Thyroid gland (tissue), 4 donors: Measurements from ENCODE around the gene CELSR3. TPM values are rescaled to one million over a fixed set of nuclear protein-coding genes. Genes with fewer than 3 reads are reported as not detected.

Experiments used
- DNase-seq, 2 donors: peaks; one replicate each; pipeline ENCODE4 v3.0.0-alpha.2; 2019
- H3K27ac ChIP-seq, 3 donors: fragments of 200-600 bp; sonication (generic); 1 replicate in 2 of 3; 2 replicates in 1 of 3; pipeline ENCODE4 v1.5.1; 2016 to 2019; ENCODE audit warnings: mild to moderate bottlenecking in 1 of 3, moderate library complexity in 1 of 3
- H3K27me3 ChIP-seq: fragments of 200-600 bp; sonication (generic); one replicate; pipeline ENCODE4 v1.5.1; 2019
- H3K36me3 ChIP-seq, 2 donors: fragments of 200-600 bp; sonication (generic); one replicate each; pipeline ENCODE4 v1.5.1; 2016 to 2019
- H3K4me1 ChIP-seq, 2 donors: fragments of 200-600 bp; sonication (generic); one replicate each; pipeline ENCODE4 v1.5.1; 2017 to 2019
- H3K4me3 ChIP-seq, 3 donors: fragments of 200-600 bp; sonication (generic); replicated peaks in 1 of 3; 1 replicate in 2 of 3; 2 replicates in 1 of 3; pipeline ENCODE4 v1.5.1; 2016; ENCODE audit warnings: mild to moderate bottlenecking in 1 of 3
- H3K9me3 ChIP-seq: fragments of 200-600 bp; sonication (generic); one replicate; pipeline ENCODE4 v1.5.1; 2017
- POLR2A ChIP-seq, 2 donors: fragments of 450-650 bp; IDR thresholded peaks; one replicate each; pipeline ENCODE4 v1.6.1; 2017; ENCODE audit warnings: antibody characterized with exemption in 2 of 2, mild to moderate bottlenecking in 2 of 2, moderate library complexity in 1 of 2
- WGBS, 2 donors: methylation state at CpG; one replicate each; pipeline ENCODE4 v1.1.5; 2017; 5-methylcytosine and 5-hydroxymethylcytosine counted together
- intact Hi-C: fragments of 100-400 bp; cut with DNase I; formaldehyde crosslinking; loops from one replicate; pipeline ENCODE4 v1.15.1; 2023
- total RNA-seq, 4 donors: library from RNA; depleted of rRNA; stranded (reverse); fragments of >200 nt; gene quantifications; one replicate each; pipeline ENCODE4 v1.2.3, GENCODE V29; 2016
- TF ChIP-seq, protein P1 (sequence below), 6 experiments: fragments of 200-600 bp in 3 of 6; fragments of 450-650 bp in 3 of 6; sonication (generic) in 3 of 6; IDR thresholded peaks; one replicate each; pipeline ENCODE4 v1.5.1; 2016 to 2019; ENCODE audit warnings: antibody characterized with exemption in 6 of 6, mild to moderate bottlenecking in 2 of 6, inconsistent platforms in 1 of 6, moderate library complexity in 1 of 6

The CELSR3 gene
- total RNA-seq, 4 donors from 2014 or later, result 0.54 to 1.7 (median 1.0) TPM

DNA sequence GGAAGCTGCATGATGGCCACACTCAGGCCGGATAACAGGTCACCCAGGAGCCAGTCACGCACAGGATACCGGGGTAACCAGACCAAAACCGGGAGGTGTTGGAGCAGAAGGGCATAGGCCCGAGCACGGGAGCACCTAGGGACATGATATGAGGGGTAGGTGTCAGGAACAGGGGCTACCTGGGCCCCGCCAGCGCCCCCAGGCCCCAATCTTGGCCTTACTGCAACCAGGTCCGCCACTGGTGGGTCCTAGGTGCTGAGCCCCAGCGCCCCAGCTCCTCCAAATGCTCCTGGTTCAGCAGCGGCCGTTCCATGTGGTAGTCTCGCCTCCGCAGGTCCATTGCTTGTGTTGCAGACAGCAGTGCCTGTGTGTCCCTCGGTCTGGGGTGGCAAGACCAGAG is 29.4 kb downstream of the CELSR3 start:
- Histone ChIP-seq H3K27me3 (no peaks in the 10 kb centered on the region), H3K27ac (no peak overlapping the region), H3K4me3 (no peak overlapping the region), H3K36me3 (peaks cover 0 to 10% of the 10 kb centered on the region in 2 donors), H3K9me3 (no peaks in the 10 kb centered on the region), H3K4me1 (peaks cover 8 to 15% of the 10 kb centered on the region in 2 donors)
- DNase-seq, result no peak
- 91 to 97% methylated on average over 11 to 14 of the region's 15 CpGs for WGBS, 2 donors
- TF ChIP-seq, protein P1, sequence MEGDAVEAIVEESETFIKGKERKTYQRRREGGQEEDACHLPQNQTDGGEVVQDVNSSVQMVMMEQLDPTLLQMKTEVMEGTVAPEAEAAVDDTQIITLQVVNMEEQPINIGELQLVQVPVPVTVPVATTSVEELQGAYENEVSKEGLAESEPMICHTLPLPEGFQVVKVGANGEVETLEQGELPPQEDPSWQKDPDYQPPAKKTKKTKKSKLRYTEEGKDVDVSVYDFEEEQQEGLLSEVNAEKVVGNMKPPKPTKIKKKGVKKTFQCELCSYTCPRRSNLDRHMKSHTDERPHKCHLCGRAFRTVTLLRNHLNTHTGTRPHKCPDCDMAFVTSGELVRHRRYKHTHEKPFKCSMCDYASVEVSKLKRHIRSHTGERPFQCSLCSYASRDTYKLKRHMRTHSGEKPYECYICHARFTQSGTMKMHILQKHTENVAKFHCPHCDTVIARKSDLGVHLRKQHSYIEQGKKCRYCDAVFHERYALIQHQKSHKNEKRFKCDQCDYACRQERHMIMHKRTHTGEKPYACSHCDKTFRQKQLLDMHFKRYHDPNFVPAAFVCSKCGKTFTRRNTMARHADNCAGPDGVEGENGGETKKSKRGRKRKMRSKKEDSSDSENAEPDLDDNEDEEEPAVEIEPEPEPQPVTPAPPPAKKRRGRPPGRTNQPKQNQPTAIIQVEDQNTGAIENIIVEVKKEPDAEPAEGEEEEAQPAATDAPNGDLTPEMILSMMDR (IDR thresholded peaks at IDR 0.05), result no peak
- no peak for TF ChIP-seq POLR2A (IDR thresholded peaks at IDR 0.05)
- intact Hi-C loops, result no loop called here

DNA sequence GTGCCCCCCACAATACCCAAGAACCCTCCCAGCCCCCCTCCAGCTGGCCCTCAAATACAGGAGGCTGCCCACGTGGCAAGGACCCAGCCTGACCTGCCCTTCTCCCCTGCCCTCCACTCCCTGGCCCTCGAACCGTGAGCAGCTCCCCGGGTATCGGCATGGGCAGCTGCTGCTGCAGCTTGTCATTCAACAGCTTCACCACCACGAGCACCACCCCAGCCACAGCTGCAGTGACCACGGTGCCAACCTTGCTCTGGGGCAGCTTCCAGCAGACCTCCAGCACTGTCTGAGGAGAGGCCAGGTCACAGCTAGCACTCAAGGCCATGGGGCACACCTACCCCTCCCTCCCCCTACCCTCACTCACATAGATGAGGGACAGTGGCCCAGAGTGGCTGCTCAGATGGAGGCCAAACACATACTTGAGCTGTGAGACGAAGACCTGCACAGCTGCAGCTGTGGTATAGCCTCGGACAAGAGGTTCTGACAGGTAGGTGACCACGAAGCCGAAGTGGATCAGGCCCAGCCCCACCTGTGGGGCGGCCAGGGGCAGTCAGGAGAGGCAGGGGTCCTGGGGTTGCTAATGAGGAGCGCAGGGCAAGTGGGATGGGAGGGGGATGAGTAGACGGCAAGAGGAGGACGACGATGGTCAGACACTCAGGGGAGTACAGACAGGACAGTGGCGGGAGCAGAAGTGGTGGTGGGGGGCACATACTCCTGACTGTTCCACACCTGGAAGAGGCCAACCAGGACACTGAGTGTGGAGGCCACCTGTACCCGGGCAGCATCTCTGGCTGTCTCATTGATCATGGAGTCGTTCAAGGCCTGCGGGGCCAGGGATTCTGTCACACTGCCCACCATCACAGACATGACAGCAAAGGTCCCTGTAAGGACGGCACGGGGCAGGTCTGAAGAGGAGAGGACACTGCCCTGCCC is 30.9 kb downstream of the CELSR3 start:
- 96% methylated on average over 16 of the region's 22 CpGs for WGBS, 2 donors
- TF ChIP-seq, protein P1 (IDR thresholded peaks at IDR 0.05), result no peak
- TF ChIP-seq POLR2A (IDR thresholded peaks at IDR 0.05), result no peak
- DNase-seq, result no peak
- H3K4me3 ChIP-seq, result no peak overlapping the region
- H3K27me3 ChIP-seq, result no peaks in the 10 kb centered on the region
- H3K27ac ChIP-seq, result no peak overlapping the region
- peaks cover 0 to 12% of the 10 kb centered on the region in 2 donors for H3K36me3 ChIP-seq
- H3K9me3 ChIP-seq, result no peaks in the 10 kb centered on the region
- intact Hi-C loops, result no loop called here
- peaks cover 8 to 15% of the 10 kb centered on the region in 2 donors for H3K4me1 ChIP-seq

DNA sequence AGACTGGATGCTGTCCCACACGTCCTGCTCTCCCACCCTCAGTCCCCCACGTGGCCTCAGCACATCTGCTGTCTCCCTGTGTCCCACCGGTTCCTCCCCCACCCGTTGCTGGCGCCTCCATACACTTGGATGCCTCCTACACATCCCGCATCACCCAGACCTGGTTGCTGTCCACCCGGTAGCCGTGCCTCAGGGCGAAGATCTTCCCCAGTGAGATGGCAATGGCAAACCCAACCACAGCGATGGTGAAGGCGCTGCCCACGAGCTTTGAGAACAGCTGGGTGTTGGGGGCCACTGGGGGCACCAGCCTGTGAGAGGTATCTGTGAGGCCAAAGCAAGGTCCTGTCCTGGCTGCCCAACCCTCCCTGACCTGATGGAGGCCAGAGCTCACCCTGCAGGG is 31.9 kb downstream of the CELSR3 start:
- no peak for TF ChIP-seq POLR2A (IDR thresholded peaks at IDR 0.05)
- TF ChIP-seq, protein P1 (IDR thresholded peaks at IDR 0.05), result no peak
- DNase-seq, result no peak
- H3K36me3 ChIP-seq, result peaks cover 0 to 12% of the 10 kb centered on the region in 2 donors
- intact Hi-C loops, result no loop called here
- H3K27ac ChIP-seq, result no peak overlapping the region
- H3K9me3 ChIP-seq, result no peaks in the 10 kb centered on the region
- peaks cover 3 to 9% of the 10 kb centered on the region in 2 donors for H3K4me1 ChIP-seq
- WGBS, 2 donors, result 94 to 96% methylated on average over 9 to 12 of the region's 12 CpGs
- no peaks in the 10 kb centered on the region for H3K27me3 ChIP-seq
- no peak overlapping the region for H3K4me3 ChIP-seq

DNA sequence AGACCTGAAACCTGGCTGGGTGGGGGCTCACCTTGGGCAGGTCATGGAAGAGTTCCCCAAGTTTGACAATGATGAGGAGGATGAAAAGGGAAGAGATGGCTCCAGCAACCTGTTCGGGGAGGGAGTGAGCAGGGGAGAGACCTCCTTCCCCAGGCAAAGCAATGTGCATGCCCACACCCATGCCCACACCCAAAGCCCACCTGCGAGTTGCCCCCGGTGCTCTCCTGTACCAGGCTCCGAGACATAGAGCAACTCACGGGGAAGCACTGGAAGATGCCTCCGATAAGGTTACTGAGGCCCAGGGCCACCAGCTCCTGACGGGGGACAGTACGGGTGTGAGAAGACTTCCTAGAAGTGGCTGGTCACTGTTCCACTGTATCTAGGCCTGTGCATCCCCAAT is 32.3 kb downstream of the CELSR3 start:
- TF ChIP-seq, protein P1 (IDR thresholded peaks at IDR 0.05), result no peak
- TF ChIP-seq POLR2A (IDR thresholded peaks at IDR 0.05), result no peak
- H3K27ac ChIP-seq, result no peak overlapping the region
- H3K36me3 ChIP-seq, result peaks cover 0 to 12% of the 10 kb centered on the region in 2 donors
- H3K27me3 ChIP-seq, result no peaks in the 10 kb centered on the region
- intact Hi-C loops, result no loop called here
- no peak for DNase-seq
- peaks cover 3 to 9% of the 10 kb centered on the region in 2 donors for H3K4me1 ChIP-seq
- 90 to 95% methylated on average over 5 to 8 of the region's 8 CpGs for WGBS, 2 donors
- H3K4me3 ChIP-seq, result no peak overlapping the region
- no peaks in the 10 kb centered on the region for H3K9me3 ChIP-seq

DNA sequence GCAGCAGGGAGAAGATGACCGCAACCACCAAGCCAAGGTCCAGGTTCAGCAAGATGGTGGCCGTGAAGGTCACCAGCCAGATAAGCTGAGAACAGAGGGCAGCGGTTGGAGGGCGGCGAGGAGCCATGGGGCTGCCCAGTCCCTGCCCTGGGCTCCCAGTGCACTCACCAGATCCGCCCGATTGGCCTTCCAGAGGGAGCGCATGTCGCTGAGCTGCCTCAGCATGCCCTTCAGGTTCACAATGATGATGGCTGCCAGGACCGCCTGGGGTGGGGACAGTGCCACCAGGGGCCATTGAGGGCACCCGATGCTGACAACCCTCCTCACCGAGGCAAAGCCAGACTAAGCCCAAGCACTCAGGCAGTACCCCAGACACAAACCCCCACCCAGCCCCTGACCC is 32.8 kb downstream of the CELSR3 start:
- WGBS, 2 donors, result 95 to 98% methylated on average over 4 to 11 of the region's 12 CpGs
- H3K36me3 ChIP-seq, result peaks cover 0 to 12% of the 10 kb centered on the region in 2 donors
- no peaks in the 10 kb centered on the region for H3K27me3 ChIP-seq
- no peak for TF ChIP-seq POLR2A (IDR thresholded peaks at IDR 0.05)
- TF ChIP-seq, protein P1 (IDR thresholded peaks at IDR 0.05), result no peak
- peaks cover 3 to 9% of the 10 kb centered on the region in 2 donors for H3K4me1 ChIP-seq
- intact Hi-C loops, result no loop called here
- no peak for DNase-seq
- no peaks in the 10 kb centered on the region for H3K9me3 ChIP-seq
- H3K4me3 ChIP-seq, result no peak overlapping the region
- H3K27ac ChIP-seq, result no peak overlapping the region
